CD4-positive, alpha-beta memory T cell (primary cell): ENCODE data around the gene TPI1. TPM values are rescaled to one million over a fixed set of nuclear protein-coding genes. Genes with fewer than 3 reads are reported as not detected.
A peak's percentile ranks its signal among the peaks of the same experiment; 100 is the strongest.
"Not testable (repeated sequence)": the region's sequence is repeated elsewhere in the genome, so short reads cannot be mapped to it uniquely, and the experiment has no call there.

ENCODE experiments used
- CTCF ChIA-PET: fragments of 350-600 bp; sonication (Branson Sonifier 250); formaldehyde crosslinking; loops from one replicate; lab custom pipeline; 2021; ENCODE audit warnings: inconsistent platforms; ENCODE audit not compliant: partially characterized antibody; lab: Charles Lee
- POLR2A ChIA-PET: fragments of 350-600 bp; sonication (Branson Sonifier 250); formaldehyde crosslinking; loops from one replicate; lab custom pipeline; 2021; ENCODE audit not compliant: partially characterized antibody; lab: Charles Lee
- DNase-seq, 5 donors: peaks; one replicate each; pipeline versions ENCODE4 v3.0.0 to v3.0.0-alpha.2; 2020 to 2022; ENCODE audit warnings: mixed read lengths in 1 of 5
- H3K27ac ChIP-seq: one replicate; pipeline ENCODE4 v1.7.0; 2013; ENCODE audit warnings: low read depth, low read length
- H3K27me3 ChIP-seq: 2 replicates; pipeline ENCODE4 v1.7.0; 2013; ENCODE audit warnings: mild to moderate bottlenecking, low read length, moderate library complexity; ENCODE audit not compliant: insufficient read depth
- H3K36me3 ChIP-seq: 2 replicates; pipeline ENCODE4 v1.7.0; 2013; ENCODE audit warnings: mild to moderate bottlenecking, low read length, moderate library complexity; ENCODE audit not compliant: insufficient read depth
- H3K4me1 ChIP-seq: 2 replicates; pipeline ENCODE4 v1.7.0; 2013; ENCODE audit warnings: mild to moderate bottlenecking, low read length, moderate library complexity; ENCODE audit not compliant: insufficient read depth
- H3K4me3 ChIP-seq, 2 donors: one replicate each; pipeline ENCODE4 v1.7.0; 2013; ENCODE audit warnings: low read length in 2 of 2, mild to moderate bottlenecking in 1 of 2
- H3K9me3 ChIP-seq, 2 donors: one replicate each; pipeline ENCODE4 v1.7.0; 2013; ENCODE audit warnings: low read length in 2 of 2, control low read depth in 1 of 2; ENCODE audit not compliant: control insufficient read depth in 1 of 2
- H3K27ac Mint-ChIP-seq, 7 donors: one replicate each; pipeline ENCODE4 v1.8.0; 2020 to 2021; ENCODE audit warnings: mixed read lengths in 7 of 7, mild to moderate bottlenecking in 6 of 7, inconsistent platforms in 3 of 7, moderate library complexity in 3 of 7
- H3K27me3 Mint-ChIP-seq, 2 donors: one replicate each; pipeline ENCODE4 v1.8.0; 2020 to 2021; ENCODE audit warnings: mixed read lengths in 2 of 2
- H3K36me3 Mint-ChIP-seq, 2 donors: one replicate each; pipeline ENCODE4 v1.8.0; 2020 to 2021; ENCODE audit warnings: mixed read lengths in 2 of 2, inconsistent platforms in 1 of 2, mild to moderate bottlenecking in 1 of 2
- H3K4me1 Mint-ChIP-seq, 4 donors: one replicate each; pipeline ENCODE4 v1.8.0; 2020 to 2021; ENCODE audit warnings: mixed read lengths in 4 of 4, mild to moderate bottlenecking in 1 of 4
- H3K4me3 Mint-ChIP-seq, 8 donors: one replicate each; pipeline ENCODE4 v1.8.0; 2020 to 2021; ENCODE audit warnings: mixed read lengths in 8 of 8, mild to moderate bottlenecking in 7 of 8, moderate library complexity in 6 of 8, inconsistent platforms in 3 of 8
- H3K9me3 Mint-ChIP-seq, 8 donors: one replicate each; pipeline ENCODE4 v1.8.0; 2020 to 2021; ENCODE audit warnings: mixed read lengths in 8 of 8, mild to moderate bottlenecking in 5 of 8, inconsistent platforms in 3 of 8, moderate library complexity in 1 of 8
- intact Hi-C: fragments of 100-400 bp; cut with micrococcal nuclease; formaldehyde crosslinking; loops from one replicate; pipeline ENCODE4 v1.15.1; 2023
- polyA plus RNA-seq, 2 donors: library from polyadenylated mRNA; unstranded; fragments of 300-500 nt; fragmentation: Illumina TruSeq; gene quantifications; one replicate each; pipeline ENCODE4 v1.2.3, GENCODE V29; 2021
- total RNA-seq, 2 experiments: library from RNA; stranded (reverse); gene quantifications; one replicate each; pipeline ENCODE4 v1.2.3, GENCODE V29; 2021

The TPI1 gene
- total and polyA plus RNA-seq, 4 experiments from 2014 or later: 155 to 777 (median 368) TPM

DNA sequence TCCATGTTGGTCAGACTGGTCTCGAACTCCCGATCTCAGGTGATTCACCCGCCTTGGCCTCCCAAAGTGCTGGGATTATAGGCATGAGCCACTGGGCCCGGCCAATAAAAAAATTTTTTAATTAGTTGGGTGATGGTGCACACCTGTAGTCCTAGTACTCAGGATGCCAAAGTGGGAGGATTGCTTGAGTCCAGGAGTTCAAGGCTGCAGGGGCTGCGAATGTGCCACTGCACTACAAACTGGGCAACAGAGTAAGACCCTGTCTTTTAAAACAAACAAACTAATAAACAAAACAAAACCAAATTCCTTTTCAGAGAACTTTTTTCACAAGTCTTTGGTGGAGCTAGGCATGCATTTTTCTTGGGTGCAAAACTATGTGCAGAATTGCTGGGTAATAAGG, 15.9 kb downstream of the TPI1 start:
- no peaks in the 10 kb centered on the region for H3K9me3 Mint-ChIP-seq
- intact Hi-C loops: no loop called here
- no peak overlapping the region for H3K4me3 ChIP-seq
- CTCF ChIA-PET: interaction anchor here (3.8 kb wide), 1 partner anchor 11 kb away, joined by 26 read pairs; the partner anchor contains the start of gene SPSB2
- H3K36me3 ChIP-seq: no peaks in the 10 kb centered on the region
- no peak overlapping the region for H3K27ac Mint-ChIP-seq
- H3K9me3 ChIP-seq: no peaks in the 10 kb centered on the region
- POLR2A ChIA-PET: interaction anchor here (1.8 to 5.3 kb wide), 2 partner anchors 8 to 10 kb away, joined by 11 to 33 read pairs; partner anchors contain the start of gene SPSB2
- H3K4me1 ChIP-seq: no peaks in the 10 kb centered on the region
- H3K4me3 Mint-ChIP-seq: no peak overlapping the region
- no peaks in the 10 kb centered on the region for H3K27me3 Mint-ChIP-seq
- H3K4me1 Mint-ChIP-seq: no peaks in the 10 kb centered on the region
- no peaks in the 10 kb centered on the region for H3K27me3 ChIP-seq
- no peak overlapping the region for H3K27ac ChIP-seq
- DNase-seq: no peak
- H3K36me3 Mint-ChIP-seq: peaks cover 0 to 9% of the 10 kb centered on the region in 2 donors

GRCh38 chr12:6883683-6884082, 16.4 kb downstream of the TPI1 start:
- no peak for DNase-seq
- CTCF ChIA-PET: interaction anchor here (3.8 kb wide), 1 partner anchor 11 kb away, joined by 26 read pairs; the partner anchor contains the start of gene SPSB2

DNA sequence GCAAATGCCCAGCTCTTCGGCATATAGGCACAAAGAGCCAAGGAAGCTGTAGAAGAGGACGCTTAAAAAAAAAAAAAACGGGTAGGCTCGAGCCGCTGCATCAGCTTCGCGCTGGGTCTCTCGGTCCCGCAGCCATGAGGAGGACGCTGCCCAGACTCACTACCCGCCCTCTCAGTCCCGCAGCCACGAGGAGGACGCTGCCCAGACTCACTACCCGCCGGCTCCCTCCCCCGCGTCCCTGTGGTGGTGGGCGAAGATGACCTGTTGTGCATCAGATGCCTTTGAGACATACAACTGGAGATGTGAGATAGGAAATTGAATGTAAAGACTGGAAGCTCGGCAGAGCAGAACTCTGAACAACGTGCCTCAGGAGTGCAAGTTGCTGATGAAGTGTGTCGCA, 17.2 kb downstream of the TPI1 start:
- H3K4me1 Mint-ChIP-seq: no peaks in the 10 kb centered on the region
- H3K4me3 Mint-ChIP-seq: no peak overlapping the region
- H3K27me3 ChIP-seq: no peaks in the 10 kb centered on the region
- no peaks in the 10 kb centered on the region for H3K27me3 Mint-ChIP-seq
- no peak overlapping the region for H3K27ac Mint-ChIP-seq
- no peaks in the 10 kb centered on the region for H3K9me3 ChIP-seq
- H3K4me1 ChIP-seq: no peaks in the 10 kb centered on the region
- H3K36me3 Mint-ChIP-seq: peaks cover 0 to 9% of the 10 kb centered on the region in 2 donors
- POLR2A ChIA-PET: interaction anchor here (5.3 kb wide), 1 partner anchor 11 kb away, joined by 33 read pairs; the partner anchor contains the start of gene SPSB2
- no peak overlapping the region for H3K27ac ChIP-seq
- no peaks in the 10 kb centered on the region for H3K36me3 ChIP-seq
- no peaks in the 10 kb centered on the region for H3K9me3 Mint-ChIP-seq
- no peak overlapping the region for H3K4me3 ChIP-seq
- intact Hi-C loops: no loop called here
- CTCF ChIA-PET: interaction anchor here (1.2 to 3.8 kb wide), 2 partner anchors 12 to 16 kb away, joined by 3 to 26 read pairs; partner anchors contain the start of gene SPSB2
- no peak for DNase-seq

More at GRCh38 chr12:6883683-6884082, 16.4 kb downstream of the TPI1 start:
- Histone ChIP-seq H3K9me3 (no peaks in the 10 kb centered on the region), H3K36me3 (no peaks in the 10 kb centered on the region), H3K27me3 (no peaks in the 10 kb centered on the region), H3K4me3 (no peak overlapping the region), H3K27ac (no peak overlapping the region), H3K4me1 (no peaks in the 10 kb centered on the region)
- no peaks in the 10 kb centered on the region for H3K27me3 Mint-ChIP-seq
- H3K36me3 Mint-ChIP-seq: peaks cover 0 to 9% of the 10 kb centered on the region in 2 donors
- H3K4me1 Mint-ChIP-seq: no peaks in the 10 kb centered on the region
- POLR2A ChIA-PET: interaction anchor here (5.3 kb wide), 1 partner anchor 10 kb away, joined by 33 read pairs; the partner anchor contains the start of gene SPSB2
- intact Hi-C loops: no loop called here
- no peak overlapping the region for H3K4me3 Mint-ChIP-seq
- no peaks in the 10 kb centered on the region for H3K9me3 Mint-ChIP-seq
- H3K27ac Mint-ChIP-seq: no peak overlapping the region

DNA sequence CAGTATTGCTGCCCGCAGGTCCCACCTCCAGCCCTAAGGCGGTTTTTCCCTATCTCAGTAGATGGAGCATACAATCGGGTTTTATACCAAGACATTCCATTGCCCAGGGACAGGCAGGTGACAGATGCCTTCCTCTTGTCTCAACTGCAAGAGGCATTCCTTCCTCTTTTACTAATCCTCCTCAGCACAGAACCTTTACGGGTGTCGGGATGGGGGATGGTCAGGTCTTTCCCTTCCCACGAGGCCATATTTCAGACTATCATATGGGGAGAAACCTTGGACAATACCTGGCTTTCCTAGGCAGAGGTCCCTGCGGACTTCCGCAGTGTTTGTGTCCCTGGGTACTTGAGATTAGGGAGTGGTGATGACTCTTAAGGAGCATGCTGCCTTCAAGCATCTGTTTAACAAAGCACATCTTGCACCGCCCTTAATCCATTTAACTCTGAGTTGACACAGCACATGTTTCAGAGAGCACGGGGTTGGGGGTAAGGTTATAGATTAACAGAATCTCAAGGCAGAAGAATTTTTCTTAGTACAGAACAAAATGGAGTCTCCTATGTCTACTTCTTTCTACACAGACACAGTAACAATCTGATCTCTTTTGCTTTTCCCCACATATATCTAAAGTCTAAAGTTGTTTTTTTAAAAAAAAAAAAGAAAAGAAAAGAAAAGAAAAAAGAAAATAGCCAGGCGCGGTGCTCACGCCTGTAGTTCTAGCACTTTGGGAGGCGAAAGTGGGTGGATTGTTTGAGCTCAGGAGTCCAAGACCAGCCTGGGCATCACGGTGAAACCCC, 19.1 kb downstream of the TPI1 start:
- ChIA-PET POLR2A (interaction anchor here (1.1 to 5.3 kb wide), 3 partner anchors 12 to 17 kb away, joined by 3 to 33 read pairs (median 4); partner anchors contain the start of gene SPSB2), CTCF (interaction anchor here (1.2 to 1.4 kb wide), 3 partner anchors 14 to 258 kb away, joined by 3 to 5 read pairs (median 4); partner anchors contain the start of gene SPSB2)
- H3K4me1 ChIP-seq, H3K36me3 Mint-ChIP-seq, DNase-seq, H3K9me3 ChIP-seq, H3K27me3 Mint-ChIP-seq, H3K27me3 ChIP-seq, H3K4me3 Mint-ChIP-seq, H3K27ac Mint-ChIP-seq, H3K27ac ChIP-seq, H3K4me3 ChIP-seq, H3K9me3 Mint-ChIP-seq, intact Hi-C loops, H3K36me3 ChIP-seq: not testable (repeated sequence)
- peaks cover 2 to 11% (median 7%) of the 10 kb centered on the region in 4 donors for H3K4me1 Mint-ChIP-seq

- no peaks in the 10 kb centered on the region for H3K27me3 ChIP-seq
- Mint-ChIP-seq H3K4me1 (peaks cover 5 to 15% (median 11%) of the 10 kb centered on the region in 4 donors), H3K4me3 (no peak overlapping the region), H3K27ac (no peak overlapping the region), H3K9me3 (no peaks in the 10 kb centered on the region), H3K36me3 (peaks cover 0 to 9% of the 10 kb centered on the region in 2 donors), H3K27me3 (no peaks in the 10 kb centered on the region)
- no peaks in the 10 kb centered on the region for H3K9me3 ChIP-seq
- CTCF ChIA-PET: interaction anchor here (1.3 to 1.4 kb wide), 2 partner anchors 15 to 257 kb away, joined by 4 to 5 read pairs; partner anchors contain the start of gene SPSB2
- intact Hi-C loops: no loop called here
- DNase-seq: no peak
- POLR2A ChIA-PET: interaction anchor here (1.1 to 1.7 kb wide), 3 partner anchors 13 to 18 kb away, joined by 3 to 4 read pairs (median 3); partner anchors contain the start of gene SPSB2
- no peaks in the 10 kb centered on the region for H3K36me3 ChIP-seq
- no peak overlapping the region for H3K4me3 ChIP-seq
- peaks cover 16% of the 10 kb centered on the region for H3K4me1 ChIP-seq
- no peak overlapping the region for H3K27ac ChIP-seq
Measured at GRCh38 chr12:6887460-6887859, 20.1 kb downstream of the TPI1 start.

- no peak for DNase-seq
- Histone ChIP-seq H3K4me1 (peaks cover 16% of the 10 kb centered on the region), H3K36me3 (no peaks in the 10 kb centered on the region), H3K27ac (no peak overlapping the region), H3K27me3 (no peaks in the 10 kb centered on the region), H3K4me3 (no peak overlapping the region), H3K9me3 (no peaks in the 10 kb centered on the region)
- ChIA-PET CTCF (interaction anchor here (1.4 kb wide), 1 partner anchor 16 kb away, joined by 5 read pairs; the partner anchor contains the start of gene SPSB2), POLR2A (interaction anchor here (1.6 to 1.7 kb wide), 2 partner anchors 14 to 16 kb away, joined by 3 read pairs; partner anchors contain the start of gene SPSB2)
- H3K4me1 Mint-ChIP-seq: peaks cover 5 to 15% (median 11%) of the 10 kb centered on the region in 4 donors
- intact Hi-C loops: no loop called here
- no peaks in the 10 kb centered on the region for H3K9me3 Mint-ChIP-seq
- H3K4me3 Mint-ChIP-seq: no peak overlapping the region
- peaks cover 0 to 9% of the 10 kb centered on the region in 2 donors for H3K36me3 Mint-ChIP-seq
- peak overlapping the region in 2 of 7 donors; percentile 7 to 9 for H3K27ac Mint-ChIP-seq
- H3K27me3 Mint-ChIP-seq: no peaks in the 10 kb centered on the region
Measured at GRCh38 chr12:6888360-6888759, 21.0 kb downstream of the TPI1 start.

- H3K4me1 ChIP-seq: peaks cover 16% of the 10 kb centered on the region
- Mint-ChIP-seq H3K4me1 (peaks cover 5 to 15% (median 11%) of the 10 kb centered on the region in 4 donors), H3K27ac (peak overlapping the region in 3 of 7 donors; percentile 9 to 65 (median 30))
- H3K4me3 ChIP-seq, H3K9me3 Mint-ChIP-seq, H3K27me3 Mint-ChIP-seq, H3K27ac ChIP-seq, H3K9me3 ChIP-seq, H3K4me3 Mint-ChIP-seq, intact Hi-C loops, H3K36me3 ChIP-seq, H3K27me3 ChIP-seq, H3K36me3 Mint-ChIP-seq, DNase-seq: not testable (repeated sequence)
- ChIA-PET POLR2A (interaction anchor here (1.6 to 4.0 kb wide), 2 partner anchors 16 to 18 kb away, joined by 3 to 133 read pairs; partner anchors contain the start of gene SPSB2), CTCF (interaction anchor here (1.0 kb wide), 1 partner anchor 19 kb away, joined by 3 read pairs; no protein-coding TSS in a partner anchor)
Measured at GRCh38 chr12:6888794-6889193, 21.5 kb downstream of the TPI1 start.
